HG03097 (cell line): ENCODE data around the gene TWSG1.
A peak's percentile ranks its signal among the peaks of the same experiment; 100 is the strongest.
"Not testable (repeated sequence)": the region's sequence is repeated elsewhere in the genome, so short reads cannot be mapped to it uniquely, and the experiment has no call there.

ENCODE experiments used
- ATAC-seq: cut with Tn5 transposase; IDR thresholded peaks from one replicate; pipeline ENCODE4 v1.9.1; 2021; ENCODE audit not compliant: unreplicated experiment, low FRiP score

TWSG1 gene

DNA sequence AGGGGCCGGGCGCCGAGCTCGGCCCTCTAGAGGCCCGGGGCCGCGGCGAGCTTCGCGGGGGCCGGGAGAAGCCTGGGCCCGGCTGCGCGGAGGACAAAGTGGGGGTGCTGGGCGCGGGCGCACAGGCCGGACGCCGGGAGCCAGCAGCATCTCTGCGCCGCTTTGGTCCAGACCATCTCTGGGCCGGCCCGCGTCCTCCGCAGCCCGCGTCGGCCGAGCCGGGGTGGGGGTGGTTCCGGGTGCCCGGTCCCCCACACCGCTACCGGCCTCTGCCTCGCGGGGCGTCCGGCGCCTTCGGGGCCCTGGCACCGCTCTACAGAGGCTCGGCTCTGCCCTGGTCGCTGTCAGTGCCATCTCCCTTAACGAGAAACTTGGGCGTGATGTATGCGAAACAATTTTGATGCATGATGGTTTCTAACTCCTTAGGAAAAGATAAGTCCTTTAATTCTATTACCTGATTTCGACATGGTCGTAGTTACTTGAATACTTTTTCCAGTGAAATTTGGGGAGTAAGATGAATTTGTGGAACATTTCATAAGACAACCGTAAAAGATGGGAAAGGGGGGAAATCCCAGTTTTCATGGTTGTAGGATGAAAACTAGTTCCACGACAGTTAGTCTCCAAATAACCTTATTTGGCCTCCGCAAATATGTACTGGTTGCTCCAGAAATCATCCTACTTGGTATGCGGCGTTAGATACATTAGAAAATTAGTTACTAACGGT, 562 bp downstream of the TWSG1 start:
- ATAC-seq: peak; percentile 42

DNA sequence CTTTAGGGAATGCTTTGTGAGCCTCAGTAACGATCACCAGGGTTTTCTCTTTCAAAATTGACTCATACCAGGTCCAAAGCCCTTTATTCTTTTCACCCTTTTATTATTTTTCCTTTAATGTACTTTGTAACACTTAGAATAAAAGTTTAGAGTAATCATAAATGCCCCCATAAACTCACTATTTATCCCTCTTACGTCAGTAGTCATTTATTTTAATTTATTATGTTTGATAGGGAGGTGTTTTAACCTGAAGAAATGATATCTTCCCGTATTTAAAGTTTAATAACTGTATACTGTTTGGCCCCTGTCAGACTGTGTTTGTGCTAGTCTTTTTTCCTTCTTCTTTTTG, 1.1 kb downstream of the TWSG1 start:
- ATAC-seq: no peak

DNA sequence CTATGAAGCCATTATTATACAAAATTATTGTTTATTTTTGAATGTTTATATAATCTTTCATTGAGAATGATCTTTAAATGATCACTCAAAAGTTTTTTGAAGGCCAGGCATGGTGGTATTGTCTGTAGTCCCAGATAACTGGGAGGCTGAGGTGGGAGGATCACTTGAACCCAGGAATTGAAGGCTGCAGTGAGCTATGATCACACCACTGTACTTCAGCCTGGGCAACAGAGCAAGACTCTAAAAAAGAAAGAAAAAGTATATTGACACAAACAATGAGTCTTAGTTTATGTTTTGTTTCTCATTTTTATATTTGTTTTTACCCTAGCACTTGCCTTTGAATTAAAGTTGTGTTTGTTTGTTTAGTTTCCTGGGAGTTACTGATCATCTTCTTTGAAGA, 2.3 kb downstream of the TWSG1 start:
- no peak for ATAC-seq

DNA sequence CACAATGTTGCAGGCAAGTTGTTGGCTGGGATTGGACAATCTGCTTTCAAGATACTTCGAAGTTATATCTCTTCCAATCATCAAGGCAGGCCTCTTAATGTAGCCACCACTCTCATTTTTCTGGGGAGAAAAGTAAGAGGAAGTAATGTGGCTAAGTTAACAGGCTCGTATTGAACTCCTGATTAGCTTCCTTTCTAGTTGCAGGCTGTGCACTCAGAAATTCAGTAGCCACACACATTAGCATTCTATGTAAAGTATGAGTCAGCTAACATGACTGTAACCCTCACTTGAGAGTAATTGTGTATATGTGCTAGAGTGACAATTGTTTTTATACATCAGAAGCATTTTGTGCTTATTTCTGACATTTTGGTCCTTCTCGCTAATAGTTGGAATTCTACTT, 3.3 kb downstream of the TWSG1 start:
- no peak for ATAC-seq

DNA sequence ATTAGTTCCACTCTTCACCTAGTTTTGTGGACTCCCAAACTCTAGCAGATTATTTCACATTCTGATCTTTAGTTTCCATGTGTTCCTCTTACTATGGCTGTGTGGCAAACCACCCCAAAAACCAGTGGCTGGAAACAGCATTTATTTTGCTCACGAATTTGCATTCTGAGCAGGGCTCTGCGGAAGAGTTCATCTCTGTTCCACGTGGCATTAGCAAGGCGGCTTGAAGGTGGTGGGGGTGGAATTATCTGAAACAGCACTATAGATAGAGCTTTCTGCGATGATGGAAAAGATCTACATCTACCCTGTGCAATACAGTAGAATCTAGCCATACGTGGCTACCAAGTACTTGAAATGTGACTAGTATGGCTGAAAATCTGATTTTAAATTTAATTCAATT, 5.9 kb downstream of the TWSG1 start:
- no peak for ATAC-seq

DNA sequence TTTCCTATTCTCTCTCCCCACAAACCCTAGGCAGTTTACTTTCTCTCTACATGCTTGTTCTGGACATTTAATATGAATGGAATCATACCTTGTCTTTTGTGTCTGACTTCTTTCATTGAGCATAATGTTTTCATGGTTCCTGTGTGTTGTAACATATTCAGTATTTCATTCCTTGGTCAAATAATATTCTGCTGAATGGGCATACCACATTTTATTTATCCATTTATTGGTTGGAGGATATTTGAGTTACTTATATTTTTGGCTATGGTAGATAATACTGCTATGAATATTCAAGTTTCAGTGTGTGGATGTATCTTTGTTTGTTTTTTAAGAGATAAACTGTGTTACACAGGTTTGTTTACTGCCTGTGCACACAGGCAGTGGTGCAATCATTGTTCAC, 9.0 kb downstream of the TWSG1 start:
- no peak for ATAC-seq

DNA sequence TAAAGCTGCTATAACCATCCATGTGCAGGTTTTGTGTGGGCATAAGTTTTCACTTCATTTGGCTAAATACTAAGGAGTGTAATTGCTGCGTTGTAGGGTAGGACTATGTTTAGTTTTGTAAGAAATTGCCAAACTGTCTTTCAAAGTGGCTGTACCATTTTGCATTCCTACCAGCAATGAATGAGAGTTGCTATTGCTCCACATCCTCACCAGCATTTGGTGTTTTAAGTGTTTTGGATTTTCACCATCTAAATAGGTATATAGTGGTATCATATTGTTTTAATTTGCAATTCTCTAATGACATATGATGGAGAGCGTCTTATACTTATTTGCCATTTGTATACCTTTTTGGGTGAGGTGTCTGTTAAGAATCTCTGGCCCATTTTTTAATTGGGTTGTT, 12.2 kb downstream of the TWSG1 start:
- ATAC-seq: no peak

DNA sequence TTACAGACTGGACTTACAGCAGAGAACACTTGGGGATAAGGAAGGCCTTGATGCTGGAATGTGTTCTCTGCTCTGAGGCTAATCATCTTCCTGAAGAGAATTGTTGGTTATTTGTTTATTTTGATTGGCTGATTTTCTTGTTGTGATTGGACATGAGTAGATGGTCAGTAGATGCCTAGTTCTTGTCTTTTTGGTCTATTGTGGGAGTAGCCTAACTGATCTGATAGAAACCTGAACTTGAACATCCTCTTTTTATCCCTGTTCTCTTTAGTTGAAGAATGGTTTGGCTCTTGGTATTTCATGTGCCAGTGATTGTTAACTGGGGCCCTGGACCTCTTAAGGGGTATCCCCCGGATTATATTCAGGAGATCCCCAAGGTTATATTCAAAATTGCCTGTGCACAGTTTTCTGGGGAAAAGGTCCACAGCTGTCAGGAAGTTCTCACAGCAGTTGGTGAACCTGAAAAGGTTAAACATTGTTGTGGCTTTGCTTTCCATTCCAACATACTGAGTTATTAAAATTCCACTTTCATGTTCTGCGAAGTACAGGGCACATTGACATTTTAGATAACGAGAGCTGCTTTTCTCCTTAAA, 13.6 kb downstream of the TWSG1 start:
- ATAC-seq: no peak

DNA sequence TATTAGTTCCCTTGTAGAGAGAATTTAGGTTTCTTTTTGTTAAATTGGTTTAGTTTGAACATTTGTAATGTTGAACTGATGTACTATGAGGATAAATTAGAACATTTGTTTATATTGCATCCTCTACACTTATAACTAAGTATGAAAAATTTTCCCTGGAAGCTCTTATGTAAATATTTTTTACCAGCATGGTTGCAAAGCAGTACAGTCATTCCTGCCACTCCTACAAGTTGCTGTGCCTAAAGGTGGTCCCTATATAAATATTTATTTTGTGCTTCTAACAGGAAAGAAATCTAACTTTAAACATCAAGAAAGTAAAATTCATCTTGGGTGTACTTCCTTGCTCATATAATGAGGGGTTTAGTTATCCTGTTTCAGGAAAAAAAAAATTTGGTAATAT, 14.2 kb downstream of the TWSG1 start:
- ATAC-seq: no peak

DNA sequence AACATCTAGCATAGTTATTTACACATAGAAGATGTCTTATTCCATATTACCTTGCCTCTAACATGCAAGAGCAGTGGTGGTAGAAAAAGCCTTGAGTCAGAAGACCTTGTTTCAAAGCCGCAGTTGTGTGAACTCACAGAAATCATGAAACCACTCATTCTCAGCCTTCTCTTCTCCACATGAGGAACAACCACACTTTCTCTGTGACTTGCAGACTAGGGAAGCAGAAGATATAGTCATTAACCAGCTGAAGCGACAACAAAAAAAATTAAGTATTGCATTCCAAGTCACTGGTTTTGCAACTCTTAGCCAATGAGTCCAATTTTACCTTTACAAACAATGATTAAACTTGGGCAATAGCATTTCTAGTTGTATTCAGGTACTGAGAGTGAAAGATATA, 19.0 kb downstream of the TWSG1 start:
- ATAC-seq: no peak

DNA sequence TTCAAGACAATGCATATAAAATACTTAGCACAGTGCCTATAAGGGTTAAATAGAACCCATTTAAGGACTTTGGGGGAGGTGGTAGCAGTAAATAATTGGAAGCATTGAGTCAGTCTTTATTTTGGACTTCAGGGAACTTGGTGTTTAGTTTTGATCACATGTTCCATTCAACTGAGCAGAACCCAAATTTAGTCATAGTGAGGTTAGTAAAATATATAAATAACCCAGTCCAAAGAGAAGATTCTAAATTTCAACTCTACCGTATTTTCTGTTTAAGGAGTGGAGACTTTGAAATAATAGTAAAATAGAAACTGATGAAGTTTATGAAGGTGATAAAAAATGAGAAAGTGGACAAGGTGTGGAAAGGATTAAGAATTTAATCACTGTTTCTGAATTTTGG, 19.7 kb downstream of the TWSG1 start:
- ATAC-seq: peak; percentile 43

DNA sequence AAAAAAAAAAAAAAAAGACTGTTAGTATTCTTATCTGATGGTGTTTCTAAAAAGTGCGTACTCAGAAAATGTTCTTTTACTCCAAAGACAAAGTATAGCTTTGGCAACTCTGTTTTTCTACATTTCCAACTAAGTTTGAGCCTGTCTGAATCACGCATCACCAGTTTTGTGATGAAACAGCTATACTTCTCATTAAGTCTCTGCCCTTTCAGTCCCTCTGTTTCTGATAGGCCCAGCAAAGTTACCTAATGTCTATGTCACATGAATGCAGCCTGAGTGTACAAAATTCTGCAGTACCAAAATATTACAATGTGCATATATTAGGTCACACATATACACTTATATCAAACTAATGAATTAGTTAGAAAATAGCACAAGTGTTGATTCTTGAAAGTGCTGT, 22.4 kb downstream of the TWSG1 start:
- ATAC-seq: no peak

DNA sequence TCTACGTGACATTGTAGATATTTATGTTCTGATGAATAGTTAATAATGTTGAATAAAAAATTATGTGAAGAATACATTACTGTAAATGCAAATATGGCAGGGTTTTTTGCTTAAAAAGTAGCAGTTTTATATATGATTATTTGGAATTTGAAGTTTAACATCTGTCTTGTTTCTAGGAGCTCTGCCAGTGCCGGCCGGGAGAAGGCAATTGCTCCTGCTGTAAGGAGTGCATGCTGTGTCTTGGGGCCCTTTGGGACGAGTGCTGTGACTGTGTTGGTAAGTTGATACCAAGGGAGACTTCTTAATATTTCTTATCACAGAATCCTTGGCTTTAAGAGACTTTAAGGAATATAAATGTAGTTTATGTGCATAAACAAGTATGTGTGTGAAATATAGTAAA, 25.2 kb downstream of the TWSG1 start:
- ATAC-seq: no peak

DNA sequence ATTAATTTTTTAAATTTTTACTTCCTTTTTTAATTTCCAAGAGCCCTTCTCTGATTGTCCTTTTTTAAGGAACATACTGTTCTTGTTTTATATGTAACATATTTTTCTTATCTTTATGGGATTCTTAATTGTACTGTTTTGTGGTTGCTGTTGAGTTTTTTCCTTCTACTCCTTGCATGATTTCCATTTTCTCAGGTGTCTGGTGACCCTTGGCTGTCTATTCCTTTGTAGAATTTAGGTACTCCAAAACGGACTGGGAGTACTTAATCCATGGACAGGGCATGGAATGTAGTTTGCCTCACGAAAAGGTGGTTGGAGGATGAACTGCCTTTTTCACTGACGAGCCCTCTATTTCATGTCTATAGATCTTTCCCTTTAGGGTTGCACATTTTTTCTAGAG, 26.6 kb downstream of the TWSG1 start:
- ATAC-seq: no peak

DNA sequence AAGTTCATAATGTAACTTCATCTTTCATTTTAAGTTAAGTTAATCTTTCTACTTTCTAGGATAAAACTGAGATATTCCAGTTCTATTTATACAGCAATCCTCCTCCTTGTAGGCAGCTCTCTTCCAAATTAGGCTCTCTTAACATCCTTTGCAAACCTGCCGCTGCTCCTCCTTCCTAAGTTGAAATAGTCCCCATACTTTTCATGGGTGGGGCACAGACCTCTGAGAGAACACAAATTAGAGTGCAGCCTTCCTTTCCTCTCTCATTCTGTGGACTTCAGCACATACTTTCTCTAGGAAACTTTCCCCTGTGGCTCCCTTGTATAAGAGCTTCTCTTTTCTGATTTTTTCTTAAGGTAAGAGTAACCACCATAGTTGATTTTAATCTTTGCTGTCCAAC, 28.3 kb downstream of the TWSG1 start:
- no peak for ATAC-seq

DNA sequence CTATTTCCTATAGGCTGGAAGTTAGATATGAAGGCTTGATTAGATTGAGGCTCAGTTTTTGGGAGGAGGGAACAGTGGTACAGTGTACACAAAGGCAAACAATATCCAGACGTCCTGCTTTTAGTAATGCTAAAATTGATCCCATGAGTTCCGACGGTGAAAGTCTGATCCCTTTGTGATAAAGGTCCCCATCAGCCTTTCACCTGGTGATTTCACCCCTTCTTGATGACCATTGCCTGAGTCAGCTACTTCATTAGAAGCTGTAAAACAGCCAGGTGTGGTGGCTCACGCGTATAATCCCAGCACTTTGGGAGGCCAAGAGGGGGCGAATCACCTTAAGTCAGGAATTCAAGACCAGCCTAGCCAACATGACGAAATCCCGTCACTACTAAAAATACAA, 29.7 kb downstream of the TWSG1 start:
- ATAC-seq: no peak

DNA sequence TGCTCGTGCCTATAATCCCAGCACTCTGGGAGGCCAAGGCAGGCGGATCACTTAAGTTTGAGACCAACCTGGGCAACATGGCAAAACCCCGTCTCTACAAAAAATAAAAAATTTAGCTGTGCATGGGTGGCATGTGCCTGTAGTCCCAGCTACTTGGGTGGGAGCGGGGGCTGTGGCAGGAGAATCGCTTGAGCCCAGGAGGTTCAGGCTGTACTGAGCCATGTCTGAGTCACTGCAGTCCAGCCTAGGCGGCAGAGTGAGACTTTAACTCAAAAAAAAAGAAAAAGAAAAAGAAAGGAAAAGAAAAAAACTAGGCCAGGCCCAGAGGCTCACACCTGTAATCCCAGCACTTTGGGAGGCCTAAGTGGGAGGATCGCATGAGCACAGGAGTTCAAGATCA, 30.8 kb downstream of the TWSG1 start:
- no peak for ATAC-seq

DNA sequence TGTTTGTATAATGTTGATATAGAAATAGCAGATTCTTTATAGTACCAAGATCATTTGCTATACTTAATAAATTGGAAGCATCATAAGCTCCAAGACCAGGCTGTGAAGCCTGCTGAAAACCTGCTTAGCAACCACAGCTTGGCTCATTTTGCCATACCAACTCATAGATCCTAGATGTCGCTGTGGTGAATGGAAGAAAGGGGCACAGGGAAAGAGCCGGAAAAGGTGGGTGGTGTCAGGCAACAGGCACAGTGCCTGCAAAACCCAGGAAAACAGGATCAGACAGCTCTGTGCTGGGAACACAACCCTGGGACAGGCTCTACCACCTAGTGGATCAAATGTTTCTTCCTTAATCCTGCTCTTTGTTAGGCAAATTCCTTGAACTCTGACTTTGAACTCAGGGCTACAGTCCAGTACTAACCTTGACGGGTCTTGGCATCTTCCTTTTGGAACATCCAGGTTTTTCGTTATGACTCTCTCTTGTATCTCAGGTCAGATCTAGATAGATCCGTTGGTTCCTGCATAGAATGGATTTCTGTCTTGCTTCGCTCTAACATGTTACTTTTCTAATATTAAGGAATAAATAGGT, 31.6 kb downstream of the TWSG1 start:
- ATAC-seq: no peak

DNA sequence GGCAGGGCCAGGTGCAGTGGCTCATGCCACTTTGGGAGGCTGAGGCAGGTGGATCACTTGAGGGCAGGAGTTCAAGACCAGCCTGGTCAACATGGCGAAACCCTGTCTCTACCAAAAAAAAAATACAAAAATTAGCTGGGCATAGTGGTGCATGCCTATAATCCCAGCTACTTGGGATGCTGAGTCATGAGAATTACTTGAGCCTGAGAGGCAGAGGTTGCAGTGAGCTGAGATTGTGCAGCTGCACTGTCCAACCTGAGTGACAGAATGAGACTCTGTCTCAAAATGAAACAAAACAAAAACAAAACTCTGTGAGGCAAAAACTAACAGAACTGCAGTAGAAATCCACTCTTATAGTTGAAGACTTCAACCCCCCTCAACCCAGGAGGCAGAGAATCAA, 38.7 kb downstream of the TWSG1 start:
- ATAC-seq: not testable (repeated sequence)

DNA sequence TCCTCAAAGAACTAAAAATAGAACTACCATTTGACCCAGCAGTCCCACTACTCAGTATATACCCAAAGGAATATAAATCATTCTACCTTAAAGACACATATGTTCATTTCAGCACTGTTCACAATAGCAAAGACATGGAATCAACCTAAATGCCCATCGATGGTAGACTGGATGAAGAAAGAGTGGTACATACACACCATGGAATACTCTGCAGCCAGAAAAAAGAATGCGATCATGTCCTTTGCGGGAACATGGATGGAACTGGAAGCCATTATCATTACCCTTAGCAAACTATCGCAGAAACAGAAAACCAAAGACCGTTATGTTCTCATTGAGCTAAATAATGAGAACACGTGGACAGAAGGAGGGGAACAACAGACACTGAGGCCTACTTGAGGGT, 44.5 kb downstream of the TWSG1 start:
- ATAC-seq: no peak

DNA sequence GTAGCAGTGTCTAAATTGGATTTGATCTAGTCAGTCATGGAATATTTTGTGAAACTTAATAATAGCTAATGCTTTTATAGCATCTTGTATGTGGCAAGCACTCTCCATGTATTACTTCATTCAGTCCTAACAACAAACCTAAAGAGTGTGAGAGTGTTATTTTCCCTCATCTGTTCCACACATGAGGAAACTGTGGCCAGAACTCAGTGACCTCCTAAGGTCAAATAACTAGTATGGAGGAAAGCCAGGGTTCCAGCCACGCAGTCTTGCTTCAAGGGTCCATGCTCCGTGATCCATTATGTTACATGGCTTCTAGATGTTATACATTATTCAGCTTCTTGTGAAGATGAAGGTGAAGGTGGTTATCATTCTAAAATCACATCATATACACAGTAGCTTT, 45.5 kb downstream of the TWSG1 start:
- no peak for ATAC-seq

DNA sequence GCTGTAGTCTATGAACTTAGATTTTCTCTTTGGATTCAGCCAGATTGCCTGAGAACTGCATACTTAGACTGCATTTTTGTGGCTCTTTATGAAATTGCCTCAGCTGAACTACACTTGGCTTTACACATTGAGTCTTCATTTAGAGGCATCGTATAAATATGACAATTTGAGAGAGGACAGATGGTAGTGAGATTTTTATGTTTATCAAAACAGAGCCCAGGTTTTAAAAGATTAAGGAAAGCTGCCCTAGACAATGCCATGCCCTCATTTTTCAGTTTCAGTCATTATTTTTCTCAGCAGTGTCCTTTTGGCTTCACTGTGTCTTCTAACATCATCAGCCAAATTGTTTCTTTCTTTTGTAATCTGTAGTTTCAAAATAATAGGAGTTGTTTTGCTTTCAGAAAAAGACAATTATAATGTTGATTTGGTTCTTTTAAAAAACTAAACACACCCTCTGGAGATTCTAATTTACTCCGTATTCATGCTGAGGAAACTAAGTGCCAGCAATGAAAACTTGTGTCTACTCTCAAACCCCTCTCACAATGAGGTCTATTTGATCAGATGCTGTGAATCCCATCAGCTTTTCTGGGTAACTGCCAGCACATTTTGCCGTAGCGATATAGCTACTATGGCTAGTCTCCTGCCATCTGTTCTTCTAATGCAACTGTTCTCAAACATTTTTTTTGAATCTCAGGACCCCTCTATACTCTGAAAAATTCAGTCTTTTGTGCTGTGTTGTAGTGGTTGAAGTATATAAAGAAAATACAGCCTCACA, 46.2 kb downstream of the TWSG1 start:
- no peak for ATAC-seq
